ENCODE results near the gene BAMBI.

- no peak for TF ChIP-seq POLR2AphosphoS5 (IDR thresholded peaks at IDR 0.05)
- no peak for TF ChIP-seq CTCF (IDR thresholded peaks at IDR 0.05 in 8 of 11, conservative IDR thresholded peaks at IDR 0.05 in 3 of 11)
Measured at GRCh38 chr10:28644647-28645046, 32.7 kb upstream of the BAMBI start.

All from spleen (tissue), 7 donors.